Measurements from ENCODE around the gene C16orf96. TPM values are rescaled to one million over a fixed set of nuclear protein-coding genes. Genes with fewer than 3 reads are reported as not detected.

C16orf96 gene
- total RNA-seq, 1 donor from 2014 or later = 0.52 TPM

- Histone ChIP-seq H3K9me3 (ENCODE audit: control insufficient read depth in 3 of 3, low read length in 3 of 3) (no peaks in the 10 kb centered on the region), H3K4me3 (ENCODE audit: low read length in 3 of 3) (no peak overlapping the region), H3K9ac (ENCODE audit: low read depth in 1 of 3, low read length in 3 of 3) (no peak overlapping the region), H3K4me1 (ENCODE audit: control insufficient read depth in 3 of 3, insufficient read depth in 3 of 3, low read length in 3 of 3) (peaks cover 38 to 58% (median 42%) of the 10 kb centered on the region in 3 donors), H3K27ac (ENCODE audit: low read depth, low read length) (peak overlapping the region; percentile 46), H3K36me3 (ENCODE audit: control insufficient read depth in 3 of 3, insufficient read depth in 3 of 3, low read length in 3 of 3) (no peaks in the 10 kb centered on the region), H3K27me3 (ENCODE audit: control insufficient read depth in 3 of 3, insufficient read depth in 3 of 3, low read length in 3 of 3) (no peaks in the 10 kb centered on the region)
Observed at GRCh38 chr16:4524571-4524970, 31.6 kb upstream of the C16orf96 start.

- no peak overlapping the region for H3K4me3 ChIP-seq (ENCODE audit: low read length in 3 of 3)
- H3K9ac ChIP-seq (ENCODE audit: low read depth in 1 of 3, low read length in 3 of 3) = no peak overlapping the region
- H3K36me3 ChIP-seq (ENCODE audit: control insufficient read depth in 3 of 3, insufficient read depth in 3 of 3, low read length in 3 of 3) = no peaks in the 10 kb centered on the region
- H3K27ac ChIP-seq (ENCODE audit: low read depth, low read length) = peak overlapping the region; percentile 46
- no peaks in the 10 kb centered on the region for H3K27me3 ChIP-seq (ENCODE audit: control insufficient read depth in 3 of 3, insufficient read depth in 3 of 3, low read length in 3 of 3)
- H3K9me3 ChIP-seq (ENCODE audit: control insufficient read depth in 3 of 3, low read length in 3 of 3) = no peaks in the 10 kb centered on the region
- H3K4me1 ChIP-seq (ENCODE audit: control insufficient read depth in 3 of 3, insufficient read depth in 3 of 3, low read length in 3 of 3) = peaks cover 43 to 59% (median 45%) of the 10 kb centered on the region in 3 donors
Observed at GRCh38 chr16:4525069-4525468, 31.1 kb upstream of the C16orf96 start.

- Histone ChIP-seq H3K36me3 (ENCODE audit: control insufficient read depth in 3 of 3, insufficient read depth in 3 of 3, low read length in 3 of 3) (no peaks in the 10 kb centered on the region), H3K9ac (ENCODE audit: low read depth in 1 of 3, low read length in 3 of 3) (no peak overlapping the region), H3K4me1 (ENCODE audit: control insufficient read depth in 3 of 3, insufficient read depth in 3 of 3, low read length in 3 of 3) (peaks cover 43 to 57% (median 45%) of the 10 kb centered on the region in 3 donors), H3K9me3 (ENCODE audit: control insufficient read depth in 3 of 3, low read length in 3 of 3) (no peaks in the 10 kb centered on the region), H3K27ac (ENCODE audit: low read depth, low read length) (no peak overlapping the region), H3K27me3 (ENCODE audit: control insufficient read depth in 3 of 3, insufficient read depth in 3 of 3, low read length in 3 of 3) (no peaks in the 10 kb centered on the region), H3K4me3 (ENCODE audit: low read length in 3 of 3) (no peak overlapping the region)
Observed at GRCh38 chr16:4525634-4526277, 30.4 kb upstream of the C16orf96 start.

GRCh38 chr16:4529085-4530060 lies 26.8 kb upstream of the C16orf96 start:
- H3K36me3 ChIP-seq (ENCODE audit: control insufficient read depth in 3 of 3, insufficient read depth in 3 of 3, low read length in 3 of 3) = peaks cover 0 to 3% (median 2%) of the 10 kb centered on the region in 3 donors
- H3K4me1 ChIP-seq (ENCODE audit: control insufficient read depth in 3 of 3, insufficient read depth in 3 of 3, low read length in 3 of 3) = peaks cover 19 to 31% (median 29%) of the 10 kb centered on the region in 3 donors
- H3K9me3 ChIP-seq (ENCODE audit: control insufficient read depth in 3 of 3, low read length in 3 of 3) = no peaks in the 10 kb centered on the region
- H3K4me3 ChIP-seq (ENCODE audit: low read length in 3 of 3) = peak overlapping the region in 2 of 3 donors; percentile 4 to 6
- H3K27me3 ChIP-seq (ENCODE audit: control insufficient read depth in 3 of 3, insufficient read depth in 3 of 3, low read length in 3 of 3) = no peaks in the 10 kb centered on the region
- H3K27ac ChIP-seq (ENCODE audit: low read depth, low read length) = peak overlapping the region; percentile 43
- H3K9ac ChIP-seq (ENCODE audit: low read depth in 1 of 3, low read length in 3 of 3) = peak overlapping the region in 2 of 3 donors; percentile 60 to 61

- Histone ChIP-seq H3K4me1 (ENCODE audit: control insufficient read depth in 3 of 3, insufficient read depth in 3 of 3, low read length in 3 of 3) (peaks cover 29 to 39% (median 31%) of the 10 kb centered on the region in 3 donors), H3K27ac (ENCODE audit: low read depth, low read length) (no peak overlapping the region), H3K9ac (ENCODE audit: low read depth in 1 of 3, low read length in 3 of 3) (no peak overlapping the region), H3K9me3 (ENCODE audit: control insufficient read depth in 3 of 3, low read length in 3 of 3) (no peaks in the 10 kb centered on the region), H3K27me3 (ENCODE audit: control insufficient read depth in 3 of 3, insufficient read depth in 3 of 3, low read length in 3 of 3) (no peaks in the 10 kb centered on the region), H3K4me3 (ENCODE audit: low read length in 3 of 3) (no peak overlapping the region), H3K36me3 (ENCODE audit: control insufficient read depth in 3 of 3, insufficient read depth in 3 of 3, low read length in 3 of 3) (peaks cover 0 to 3% (median 2%) of the 10 kb centered on the region in 3 donors)
Observed at GRCh38 chr16:4531811-4532210, 24.3 kb upstream of the C16orf96 start.

GRCh38 chr16:4532238-4532637 lies 23.9 kb upstream of the C16orf96 start:
- Histone ChIP-seq H3K36me3 (ENCODE audit: control insufficient read depth in 3 of 3, insufficient read depth in 3 of 3, low read length in 3 of 3) (peaks cover 0 to 3% (median 2%) of the 10 kb centered on the region in 3 donors), H3K9me3 (ENCODE audit: control insufficient read depth in 3 of 3, low read length in 3 of 3) (no peaks in the 10 kb centered on the region), H3K27ac (ENCODE audit: low read depth, low read length) (no peak overlapping the region), H3K9ac (ENCODE audit: low read depth in 1 of 3, low read length in 3 of 3) (no peak overlapping the region), H3K27me3 (ENCODE audit: control insufficient read depth in 3 of 3, insufficient read depth in 3 of 3, low read length in 3 of 3) (no peaks in the 10 kb centered on the region), H3K4me1 (ENCODE audit: control insufficient read depth in 3 of 3, insufficient read depth in 3 of 3, low read length in 3 of 3) (peaks cover 33 to 41% (median 33%) of the 10 kb centered on the region in 3 donors), H3K4me3 (ENCODE audit: low read length in 3 of 3) (no peak overlapping the region)

- H3K9me3 ChIP-seq (ENCODE audit: control insufficient read depth in 3 of 3, low read length in 3 of 3) = no peaks in the 10 kb centered on the region
- H3K36me3 ChIP-seq (ENCODE audit: control insufficient read depth in 3 of 3, insufficient read depth in 3 of 3, low read length in 3 of 3) = peaks cover 0 to 3% (median 2%) of the 10 kb centered on the region in 3 donors
- no peak overlapping the region for H3K4me3 ChIP-seq (ENCODE audit: low read length in 3 of 3)
- H3K4me1 ChIP-seq (ENCODE audit: control insufficient read depth in 3 of 3, insufficient read depth in 3 of 3, low read length in 3 of 3) = peaks cover 38 to 45% (median 39%) of the 10 kb centered on the region in 3 donors
- H3K9ac ChIP-seq (ENCODE audit: low read depth in 1 of 3, low read length in 3 of 3) = no peak overlapping the region
- H3K27ac ChIP-seq (ENCODE audit: low read depth, low read length) = peak overlapping the region; percentile 42
- no peaks in the 10 kb centered on the region for H3K27me3 ChIP-seq (ENCODE audit: control insufficient read depth in 3 of 3, insufficient read depth in 3 of 3, low read length in 3 of 3)
Observed at GRCh38 chr16:4533490-4533889, 22.6 kb upstream of the C16orf96 start.

GRCh38 chr16:4534151-4534790 lies 21.9 kb upstream of the C16orf96 start:
- H3K4me1 ChIP-seq (ENCODE audit: control insufficient read depth in 3 of 3, insufficient read depth in 3 of 3, low read length in 3 of 3) = peaks cover 32 to 45% (median 36%) of the 10 kb centered on the region in 3 donors

GRCh38 chr16:4535627-4536108 lies 20.5 kb upstream of the C16orf96 start:
- Histone ChIP-seq H3K36me3 (ENCODE audit: control insufficient read depth in 3 of 3, insufficient read depth in 3 of 3, low read length in 3 of 3) (peaks cover 0 to 3% (median 2%) of the 10 kb centered on the region in 3 donors), H3K27me3 (ENCODE audit: control insufficient read depth in 3 of 3, insufficient read depth in 3 of 3, low read length in 3 of 3) (no peaks in the 10 kb centered on the region), H3K27ac (ENCODE audit: low read depth, low read length) (no peak overlapping the region), H3K4me1 (ENCODE audit: control insufficient read depth in 3 of 3, insufficient read depth in 3 of 3, low read length in 3 of 3) (peaks cover 25 to 39% (median 30%) of the 10 kb centered on the region in 3 donors), H3K9me3 (ENCODE audit: control insufficient read depth in 3 of 3, low read length in 3 of 3) (peaks cover 0 to 7% (median 0%) of the 10 kb centered on the region in 3 donors), H3K9ac (ENCODE audit: low read depth in 1 of 3, low read length in 3 of 3) (no peak overlapping the region), H3K4me3 (ENCODE audit: low read length in 3 of 3) (peak overlapping the region in 1 of 3 donors; percentile 17)

More at GRCh38 chr16:4534151-4534790, 21.9 kb upstream of the C16orf96 start:
- no peaks in the 10 kb centered on the region for H3K27me3 ChIP-seq (ENCODE audit: control insufficient read depth in 3 of 3, insufficient read depth in 3 of 3, low read length in 3 of 3)
- peaks cover 0 to 3% (median 2%) of the 10 kb centered on the region in 3 donors for H3K36me3 ChIP-seq (ENCODE audit: control insufficient read depth in 3 of 3, insufficient read depth in 3 of 3, low read length in 3 of 3)
- peak overlapping the region; percentile 42 for H3K27ac ChIP-seq (ENCODE audit: low read depth, low read length)
- no peak overlapping the region for H3K9ac ChIP-seq (ENCODE audit: low read depth in 1 of 3, low read length in 3 of 3)
- H3K4me3 ChIP-seq (ENCODE audit: low read length in 3 of 3) = no peak overlapping the region
- H3K9me3 ChIP-seq (ENCODE audit: control insufficient read depth in 3 of 3, low read length in 3 of 3) = no peaks in the 10 kb centered on the region

Data from skeletal muscle tissue (tissue), 4 donors.